ENCODE measurements around the gene DCST1.

DCST1 gene

DNA sequence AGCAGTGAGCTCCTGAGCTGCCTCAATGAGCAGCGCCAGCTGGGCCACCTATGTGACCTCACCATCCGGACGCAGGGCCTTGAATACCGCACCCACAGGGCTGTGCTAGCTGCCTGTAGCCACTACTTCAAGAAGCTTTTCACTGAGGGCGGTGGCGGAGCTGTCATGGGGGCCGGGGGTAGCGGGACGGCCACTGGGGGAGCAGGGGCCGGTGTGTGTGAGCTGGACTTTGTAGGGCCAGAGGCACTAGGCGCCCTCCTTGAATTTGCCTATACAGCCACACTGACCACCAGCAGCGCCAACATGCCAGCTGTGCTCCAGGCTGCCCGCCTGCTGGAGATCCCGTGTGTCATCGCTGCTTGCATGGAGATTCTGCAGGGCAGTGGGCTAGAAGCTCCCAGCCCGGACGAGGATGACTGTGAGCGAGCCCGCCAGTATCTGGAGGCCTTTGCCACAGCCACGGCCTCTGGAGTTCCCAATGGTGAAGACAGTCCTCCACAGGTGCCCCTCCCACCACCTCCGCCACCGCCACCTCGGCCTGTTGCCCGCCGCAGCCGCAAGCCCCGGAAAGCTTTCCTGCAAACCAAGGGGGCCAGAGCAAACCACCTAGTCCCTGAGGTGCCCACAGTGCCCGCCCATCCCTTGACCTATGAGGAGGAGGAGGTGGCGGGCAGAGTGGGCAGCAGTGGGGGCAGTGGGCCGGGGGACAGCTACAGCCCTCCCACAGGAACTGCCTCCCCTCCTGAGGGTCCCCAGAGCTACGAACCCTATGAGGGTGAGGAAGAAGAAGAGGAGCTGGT lies 18.7 kb upstream of the DCST1 start:
- TF ChIP-seq ISL1 (CRISPR knock-in tag; IDR thresholded peaks at IDR 0.05) (no peak), BACH2 (CRISPR knock-in tag; IDR thresholded peaks at IDR 0.05; ENCODE audit: borderline replicate concordance) (no peak), ZNF70 (CRISPR knock-in tag; IDR thresholded peaks at IDR 0.05) (no peak), TCF4 (CRISPR knock-in tag; IDR thresholded peaks at IDR 0.05; ENCODE audit: borderline replicate concordance) (no peak), ZFP30 (CRISPR knock-in tag; IDR thresholded peaks at IDR 0.05) (no peak), ZNF8 (CRISPR knock-in tag; IDR thresholded peaks at IDR 0.05) (no peak), OSR1 (CRISPR knock-in tag; IDR thresholded peaks at IDR 0.05) (no peak), CSDC2 (CRISPR knock-in tag; IDR thresholded peaks at IDR 0.05) (no peak), RARB (CRISPR knock-in tag; IDR thresholded peaks at IDR 0.05) (no peak), ZC3H10 (CRISPR knock-in tag; IDR thresholded peaks at IDR 0.05) (no peak), GLIS3 (CRISPR knock-in tag; IDR thresholded peaks at IDR 0.05) (no peak), ZFP3 (CRISPR knock-in tag; IDR thresholded peaks at IDR 0.05) (no peak), ZNF565 (CRISPR knock-in tag; conservative IDR thresholded peaks at IDR 0.05; ENCODE audit: low read depth) (no peak), ARNTL (CRISPR knock-in tag; IDR thresholded peaks at IDR 0.05; ENCODE audit: borderline replicate concordance, low read depth) (no peak), SNAI2 (CRISPR knock-in tag; IDR thresholded peaks at IDR 0.05) (no peak), TOX (CRISPR knock-in tag; IDR thresholded peaks at IDR 0.05; ENCODE audit: borderline replicate concordance) (no peak)
- TF ChIP-seq, protein P1, sequence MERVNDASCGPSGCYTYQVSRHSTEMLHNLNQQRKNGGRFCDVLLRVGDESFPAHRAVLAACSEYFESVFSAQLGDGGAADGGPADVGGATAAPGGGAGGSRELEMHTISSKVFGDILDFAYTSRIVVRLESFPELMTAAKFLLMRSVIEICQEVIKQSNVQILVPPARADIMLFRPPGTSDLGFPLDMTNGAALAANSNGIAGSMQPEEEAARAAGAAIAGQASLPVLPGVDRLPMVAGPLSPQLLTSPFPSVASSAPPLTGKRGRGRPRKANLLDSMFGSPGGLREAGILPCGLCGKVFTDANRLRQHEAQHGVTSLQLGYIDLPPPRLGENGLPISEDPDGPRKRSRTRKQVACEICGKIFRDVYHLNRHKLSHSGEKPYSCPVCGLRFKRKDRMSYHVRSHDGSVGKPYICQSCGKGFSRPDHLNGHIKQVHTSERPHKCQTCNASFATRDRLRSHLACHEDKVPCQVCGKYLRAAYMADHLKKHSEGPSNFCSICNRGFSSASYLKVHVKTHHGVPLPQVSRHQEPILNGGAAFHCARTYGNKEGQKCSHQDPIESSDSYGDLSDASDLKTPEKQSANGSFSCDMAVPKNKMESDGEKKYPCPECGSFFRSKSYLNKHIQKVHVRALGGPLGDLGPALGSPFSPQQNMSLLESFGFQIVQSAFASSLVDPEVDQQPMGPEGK (CRISPR knock-in tag; IDR thresholded peaks at IDR 0.05; ENCODE audit: borderline replicate concordance), result no peak
- TF ChIP-seq, protein P2, sequence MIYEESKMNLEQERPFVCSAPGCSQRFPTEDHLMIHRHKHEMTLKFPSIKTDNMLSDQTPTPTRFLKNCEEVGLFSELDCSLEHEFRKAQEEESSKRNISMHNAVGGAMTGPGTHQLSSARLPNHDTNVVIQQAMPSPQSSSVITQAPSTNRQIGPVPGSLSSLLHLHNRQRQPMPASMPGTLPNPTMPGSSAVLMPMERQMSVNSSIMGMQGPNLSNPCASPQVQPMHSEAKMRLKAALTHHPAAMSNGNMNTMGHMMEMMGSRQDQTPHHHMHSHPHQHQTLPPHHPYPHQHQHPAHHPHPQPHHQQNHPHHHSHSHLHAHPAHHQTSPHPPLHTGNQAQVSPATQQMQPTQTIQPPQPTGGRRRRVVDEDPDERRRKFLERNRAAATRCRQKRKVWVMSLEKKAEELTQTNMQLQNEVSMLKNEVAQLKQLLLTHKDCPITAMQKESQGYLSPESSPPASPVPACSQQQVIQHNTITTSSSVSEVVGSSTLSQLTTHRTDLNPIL (CRISPR knock-in tag; IDR thresholded peaks at IDR 0.05; ENCODE audit: low read depth), result no peak
- TF ChIP-seq, protein P3, sequence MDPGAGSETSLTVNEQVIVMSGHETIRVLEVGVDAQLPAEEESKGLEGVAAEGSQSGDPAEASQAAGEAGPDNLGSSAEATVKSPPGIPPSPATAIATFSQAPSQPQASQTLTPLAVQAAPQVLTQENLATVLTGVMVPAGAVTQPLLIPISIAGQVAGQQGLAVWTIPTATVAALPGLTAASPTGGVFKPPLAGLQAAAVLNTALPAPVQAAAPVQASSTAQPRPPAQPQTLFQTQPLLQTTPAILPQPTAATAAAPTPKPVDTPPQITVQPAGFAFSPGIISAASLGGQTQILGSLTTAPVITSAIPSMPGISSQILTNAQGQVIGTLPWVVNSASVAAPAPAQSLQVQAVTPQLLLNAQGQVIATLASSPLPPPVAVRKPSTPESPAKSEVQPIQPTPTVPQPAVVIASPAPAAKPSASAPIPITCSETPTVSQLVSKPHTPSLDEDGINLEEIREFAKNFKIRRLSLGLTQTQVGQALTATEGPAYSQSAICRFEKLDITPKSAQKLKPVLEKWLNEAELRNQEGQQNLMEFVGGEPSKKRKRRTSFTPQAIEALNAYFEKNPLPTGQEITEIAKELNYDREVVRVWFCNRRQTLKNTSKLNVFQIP (CRISPR knock-in tag; IDR thresholded peaks at IDR 0.05; ENCODE audit: borderline replicate concordance, low read depth), result no peak
- TF ChIP-seq, protein P4, sequence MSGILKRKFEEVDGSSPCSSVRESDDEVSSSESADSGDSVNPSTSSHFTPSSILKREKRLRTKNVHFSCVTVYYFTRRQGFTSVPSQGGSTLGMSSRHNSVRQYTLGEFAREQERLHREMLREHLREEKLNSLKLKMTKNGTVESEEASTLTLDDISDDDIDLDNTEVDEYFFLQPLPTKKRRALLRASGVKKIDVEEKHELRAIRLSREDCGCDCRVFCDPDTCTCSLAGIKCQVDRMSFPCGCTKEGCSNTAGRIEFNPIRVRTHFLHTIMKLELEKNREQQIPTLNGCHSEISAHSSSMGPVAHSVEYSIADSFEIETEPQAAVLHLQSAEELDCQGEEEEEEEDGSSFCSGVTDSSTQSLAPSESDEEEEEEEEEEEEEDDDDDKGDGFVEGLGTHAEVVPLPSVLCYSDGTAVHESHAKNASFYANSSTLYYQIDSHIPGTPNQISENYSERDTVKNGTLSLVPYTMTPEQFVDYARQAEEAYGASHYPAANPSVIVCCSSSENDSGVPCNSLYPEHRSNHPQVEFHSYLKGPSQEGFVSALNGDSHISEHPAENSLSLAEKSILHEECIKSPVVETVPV (CRISPR knock-in tag; IDR thresholded peaks at IDR 0.05), result no peak
- ATAC-seq, result no peak

DNA sequence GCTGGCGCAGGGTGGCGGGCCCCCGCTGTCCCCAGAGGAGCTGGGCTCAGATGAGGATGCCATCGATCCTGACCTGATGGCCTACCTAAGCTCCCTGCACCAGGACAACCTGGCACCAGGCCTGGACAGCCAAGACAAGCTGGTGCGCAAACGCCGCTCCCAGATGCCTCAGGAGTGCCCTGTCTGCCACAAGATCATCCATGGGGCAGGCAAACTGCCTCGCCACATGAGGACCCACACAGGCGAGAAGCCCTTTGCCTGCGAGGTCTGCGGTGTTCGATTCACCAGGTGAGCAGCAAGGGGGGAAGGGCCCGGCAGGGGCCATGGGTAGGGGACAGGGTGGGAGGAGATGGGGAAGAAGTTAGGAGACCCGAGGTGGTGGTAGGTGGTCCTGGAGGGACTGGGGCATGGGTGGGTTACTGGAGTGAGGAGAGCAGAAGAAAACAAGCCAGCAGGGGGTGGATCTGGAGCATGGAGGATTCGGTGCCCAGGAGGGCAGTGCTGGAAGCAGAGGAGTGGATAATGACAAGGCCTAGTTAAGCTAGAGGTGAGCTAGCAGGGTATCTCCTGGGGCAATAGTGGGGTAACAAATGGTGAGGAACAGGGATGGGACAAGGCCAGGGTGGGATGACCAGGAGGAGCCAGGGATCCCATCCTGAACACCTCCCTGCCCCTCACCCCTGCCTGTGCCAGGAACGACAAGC lies 17.9 kb upstream of the DCST1 start:
- TF ChIP-seq, protein P2 (CRISPR knock-in tag; IDR thresholded peaks at IDR 0.05; ENCODE audit: low read depth), result no peak
- TF ChIP-seq ZNF8 (CRISPR knock-in tag; IDR thresholded peaks at IDR 0.05) (no peak), ZC3H10 (CRISPR knock-in tag; IDR thresholded peaks at IDR 0.05) (no peak), OSR1 (CRISPR knock-in tag; IDR thresholded peaks at IDR 0.05) (no peak), PPARA (CRISPR knock-in tag; IDR thresholded peaks at IDR 0.05; ENCODE audit: borderline replicate concordance) (no peak), SNAI2 (CRISPR knock-in tag; IDR thresholded peaks at IDR 0.05) (no peak), CSDC2 (CRISPR knock-in tag; IDR thresholded peaks at IDR 0.05) (no peak)
- TF ChIP-seq, protein P5, sequence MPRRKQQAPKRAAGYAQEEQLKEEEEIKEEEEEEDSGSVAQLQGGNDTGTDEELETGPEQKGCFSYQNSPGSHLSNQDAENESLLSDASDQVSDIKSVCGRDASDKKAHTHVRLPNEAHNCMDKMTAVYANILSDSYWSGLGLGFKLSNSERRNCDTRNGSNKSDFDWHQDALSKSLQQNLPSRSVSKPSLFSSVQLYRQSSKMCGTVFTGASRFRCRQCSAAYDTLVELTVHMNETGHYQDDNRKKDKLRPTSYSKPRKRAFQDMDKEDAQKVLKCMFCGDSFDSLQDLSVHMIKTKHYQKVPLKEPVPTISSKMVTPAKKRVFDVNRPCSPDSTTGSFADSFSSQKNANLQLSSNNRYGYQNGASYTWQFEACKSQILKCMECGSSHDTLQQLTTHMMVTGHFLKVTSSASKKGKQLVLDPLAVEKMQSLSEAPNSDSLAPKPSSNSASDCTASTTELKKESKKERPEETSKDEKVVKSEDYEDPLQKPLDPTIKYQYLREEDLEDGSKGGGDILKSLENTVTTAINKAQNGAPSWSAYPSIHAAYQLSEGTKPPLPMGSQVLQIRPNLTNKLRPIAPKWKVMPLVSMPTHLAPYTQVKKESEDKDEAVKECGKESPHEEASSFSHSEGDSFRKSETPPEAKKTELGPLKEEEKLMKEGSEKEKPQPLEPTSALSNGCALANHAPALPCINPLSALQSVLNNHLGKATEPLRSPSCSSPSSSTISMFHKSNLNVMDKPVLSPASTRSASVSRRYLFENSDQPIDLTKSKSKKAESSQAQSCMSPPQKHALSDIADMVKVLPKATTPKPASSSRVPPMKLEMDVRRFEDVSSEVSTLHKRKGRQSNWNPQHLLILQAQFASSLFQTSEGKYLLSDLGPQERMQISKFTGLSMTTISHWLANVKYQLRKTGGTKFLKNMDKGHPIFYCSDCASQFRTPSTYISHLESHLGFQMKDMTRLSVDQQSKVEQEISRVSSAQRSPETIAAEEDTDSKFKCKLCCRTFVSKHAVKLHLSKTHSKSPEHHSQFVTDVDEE (CRISPR knock-in tag; IDR thresholded peaks at IDR 0.05), result no peak
- TF ChIP-seq, protein P4 (CRISPR knock-in tag; IDR thresholded peaks at IDR 0.05), result no peak
- no peak for ATAC-seq

Data from SK-N-SH treated with all-trans-retinoic acid at 6 μM for 48 hours (cell line).